HepG2 (cell line): Measurements from ENCODE around the gene ATOH8. TPM values are rescaled to one million over a fixed set of nuclear protein-coding genes. Genes with fewer than 3 reads are reported as not detected.

Experiments used
- ATAC-seq: fragments of 200-7000 bp; cut with Tn5 transposase; 3 replicates; pipeline ENCODE4 v1.9.1; 2020; ENCODE audit warnings: mild to moderate bottlenecking, moderate library complexity
- BruUV-seq: library from RNA; stranded (reverse); fragments of 400-500 nt; replicated peaks from 2 replicates; lab custom pipeline; 2021; lab: Mats Ljungman, UMichigan
- CTCF ChIA-PET: fragments of 300-600 bp; formaldehyde crosslinking; extraction: SDS; loops from one replicate; lab custom pipeline; 2021; ENCODE audit warnings: low total read pairs, inconsistent platforms, low intra/inter-chr PET ratio; lab: Yijun Ruan, JAX
- POLR2A ChIA-PET: fragments of 350-600 bp; sonication (Branson Sonifier 250); formaldehyde crosslinking; loops from one replicate; lab custom pipeline; 2020; ENCODE audit warnings: antibody characterized with exemption, inconsistent platforms; lab: Yijun Ruan, JAX
- DNase-seq: peaks from one replicate; pipeline ENCODE4 v3.0.0-alpha.2; 2015; ENCODE audit warnings: low spot score
- FAIRE-seq: peaks from 3 replicates; lab custom pipeline; 2011; peaks lifted over from hg19 to GRCh38; lab: Jason Lieb, UNC
- H2AFZ ChIP-seq: one replicate; pipeline ENCODE4 v1.6.1; 2011; ENCODE audit warnings: low read length, inconsistent platforms
- H3K27ac ChIP-seq: fragments of 300-600 bp; 3 replicates; pipeline ENCODE4 v1.8.0; 2011; ENCODE audit warnings: mixed run types, mild to moderate bottlenecking, mixed read lengths, low read length, inconsistent platforms; ENCODE audit not compliant: insufficient read depth; ENCODE audit errors: extremely low read length
- H3K27me3 ChIP-seq, 2 experiments: fragments of 200-600 bp in 1 of 2; 2 replicates in 1 of 2; 3 replicates in 1 of 2; pipeline versions ENCODE4 v1.6.0 to v1.8.0; 2011; ENCODE audit warnings: low read length in 2 of 2, mild to moderate bottlenecking in 2 of 2, moderate library complexity in 2 of 2, inconsistent platforms in 1 of 2; ENCODE audit not compliant: insufficient read depth in 2 of 2, control insufficient read depth in 1 of 2
- H3K36me3 ChIP-seq, 2 experiments: fragments of 200-600 bp in 1 of 2; replicated peaks in 1 of 2; 2 replicates in 1 of 2; 3 replicates in 1 of 2; pipeline versions ENCODE4 v1.5.1 to v1.8.0; 2011; ENCODE audit warnings: low read length in 2 of 2, inconsistent platforms in 1 of 2; ENCODE audit not compliant: insufficient read depth in 2 of 2, control insufficient read depth in 1 of 2
- H3K4me1 ChIP-seq: 2 replicates; pipeline ENCODE4 v1.5.1; 2012; ENCODE audit warnings: low read length, inconsistent platforms; ENCODE audit not compliant: insufficient read depth
- H3K4me2 ChIP-seq: 2 replicates; pipeline ENCODE4 v1.6.0; 2011; ENCODE audit warnings: low read depth, low read length, inconsistent platforms
- H3K4me3 ChIP-seq, 3 experiments: fragments of 200-600 bp in 1 of 3; sonication (generic), shearing (Covaris generic) in 1 of 3; replicated peaks in 1 of 3; 2 replicates each; pipeline ENCODE4 v1.5.1; 2011 to 2016; ENCODE audit warnings: low read length in 3 of 3, inconsistent platforms in 2 of 3, low read depth in 2 of 3, mild to moderate bottlenecking in 2 of 3, control low read depth in 1 of 3, mixed read lengths in 1 of 3; ENCODE audit not compliant: insufficient read depth in 1 of 3
- H3K79me2 ChIP-seq: one replicate; pipeline ENCODE4 v1.6.1; 2011; ENCODE audit warnings: low read length, inconsistent platforms; ENCODE audit not compliant: insufficient read depth
- H3K9ac ChIP-seq: 2 replicates; pipeline ENCODE4 v1.6.0; 2011; ENCODE audit warnings: mild to moderate bottlenecking, low read depth, low read length, inconsistent platforms; ENCODE audit not compliant: insufficient read depth
- H3K9me3 ChIP-seq: 2 replicates; pipeline ENCODE4 v1.5.1; 2012; ENCODE audit warnings: mild to moderate bottlenecking, low read length
- H4K20me1 ChIP-seq: 2 replicates; pipeline ENCODE4 v1.6.0; 2011; ENCODE audit warnings: inconsistent platforms, mild to moderate bottlenecking, low read length, moderate library complexity; ENCODE audit not compliant: insufficient read depth
- CENPT ChIP-seq: sonication (generic); formaldehyde crosslinking; IDR thresholded peaks from 2 replicates; pipeline ENCODE4 v1.8.0; 2022; ENCODE audit warnings: low read depth, mild to moderate bottlenecking, moderate library complexity, missing genetic modification reagents
- CHCHD3 ChIP-seq: sonication (generic); formaldehyde crosslinking; IDR thresholded peaks from 2 replicates; pipeline ENCODE4 v1.8.0; 2022; ENCODE audit warnings: mild to moderate bottlenecking, missing genetic modification reagents, moderate library complexity
- DNMT3B ChIP-seq: conservative IDR thresholded peaks from 2 replicates; pipeline ENCODE4 v1.6.1; 2016; ENCODE audit warnings: missing biosample characterization, control low read depth
- IKZF1 ChIP-seq: fragments of 450-650 bp; IDR thresholded peaks from 2 replicates; pipeline ENCODE4 v1.7.1; 2016
- MIER2 ChIP-seq: IDR thresholded peaks from 2 replicates; pipeline ENCODE4 v1.6.1; 2016; ENCODE audit warnings: missing biosample characterization, missing genetic modification reagents
- NCOA1 ChIP-seq: sonication (generic); formaldehyde crosslinking; IDR thresholded peaks from 2 replicates; pipeline ENCODE4 v1.9.0; 2021; ENCODE audit warnings: missing genetic modification reagents
- NFYB ChIP-seq: sonication (generic); formaldehyde crosslinking; IDR thresholded peaks from 2 replicates; pipeline ENCODE4 v1.4.0; 2020; ENCODE audit warnings: missing genetic modification reagents
- NR3C1 ChIP-seq: sonication (generic); formaldehyde crosslinking; IDR thresholded peaks from 2 replicates; pipeline ENCODE4 v1.4.0; 2020; ENCODE audit warnings: missing genetic modification reagents
- RFX1 ChIP-seq: fragments of 450-650 bp; IDR thresholded peaks from 2 replicates; pipeline ENCODE4 v1.6.1; 2017
- SMAD9 ChIP-seq: sonication (generic); formaldehyde crosslinking; IDR thresholded peaks from 2 replicates; pipeline ENCODE4 v1.5.1; 2020; ENCODE audit warnings: mild to moderate bottlenecking, missing genetic modification reagents
- ZBTB42 ChIP-seq: sonication (generic); formaldehyde crosslinking; IDR thresholded peaks from 2 replicates; pipeline ENCODE4 v1.5.0; 2020; ENCODE audit warnings: mild to moderate bottlenecking, missing genetic modification reagents
- ZNF17 ChIP-seq: sonication (generic); formaldehyde crosslinking; IDR thresholded peaks from 2 replicates; pipeline ENCODE4 v1.5.0; 2020; ENCODE audit warnings: mild to moderate bottlenecking, missing genetic modification reagents
- ZNF501 ChIP-seq: sonication (generic); formaldehyde crosslinking; IDR thresholded peaks from 2 replicates; pipeline ENCODE4 v1.5.1; 2020; ENCODE audit warnings: mild to moderate bottlenecking, moderate library complexity, missing genetic modification reagents
- ZNF589 ChIP-seq: sonication (generic); formaldehyde crosslinking; conservative IDR thresholded peaks from 2 replicates; pipeline ENCODE4 v1.8.0; 2022; ENCODE audit warnings: mild to moderate bottlenecking, moderate library complexity, missing genetic modification reagents
- ZNF670 ChIP-seq: sonication (generic); formaldehyde crosslinking; IDR thresholded peaks from 2 replicates; pipeline ENCODE4 v1.8.0; 2022; ENCODE audit warnings: mild to moderate bottlenecking, missing genetic modification reagents, borderline replicate concordance
- ZNF790 ChIP-seq: sonication (generic); formaldehyde crosslinking; IDR thresholded peaks from 2 replicates; pipeline ENCODE4 v1.8.0; 2022; ENCODE audit warnings: missing genetic modification reagents, mild to moderate bottlenecking, borderline replicate concordance
- WGBS: methylation state at CpG from one replicate; pipeline ENCODE4 v1.1.6; 2017; ENCODE audit warnings: low lambda C conversion rate; 5-methylcytosine and 5-hydroxymethylcytosine counted together
- in situ Hi-C: cut with HindIII; loops from 2 replicates; pipeline ENCODE4 v1.10.0; 2017; ENCODE audit warnings: low pct_unique_long_range_greater_than_20kb; ENCODE audit not compliant: extremely low pct_ligation_motif_present
- intact Hi-C: fragments of 100-400 bp; cut with micrococcal nuclease; formaldehyde crosslinking; loops from one replicate; pipeline ENCODE4 v1.10.0; 2022; ENCODE audit not compliant: unreplicated experiment
- polyA plus RNA-seq, 8 experiments: library from polyadenylated mRNA; depleted of rRNA in 3 of 8; stranded (reverse) in 7 of 8; unstranded in 1 of 8; fragments of >200 nt; fragmentation: Illumina TruSeq in 4 of 8; extraction: Trizol in 4 of 8; gene quantifications; 2 replicates each; pipeline versions ENCODE4 v1.2.1 to v1.2.3, GENCODE V29; 2011 to 2016; ENCODE audit warnings: low read depth in 4 of 8, missing spikeins in 1 of 8, mixed read lengths in 1 of 8; ENCODE audit not compliant: insufficient read depth in 1 of 8
- total RNA-seq, 5 experiments: library from RNA; depleted of rRNA; stranded (reverse); fragments of >200 nt; fragmentation: Illumina TruSeq; extraction: Trizol; gene quantifications; 2 replicates each; pipeline ENCODE4 v1.2.3, GENCODE V29; 2016; ENCODE audit warnings: low read depth in 1 of 5
- TF ChIP-seq, protein P1 (sequence below): sonication (generic); formaldehyde crosslinking; IDR thresholded peaks from 2 replicates; pipeline ENCODE4 v1.4.0; 2020; ENCODE audit warnings: missing genetic modification reagents, borderline replicate concordance
- TF ChIP-seq, protein P2 (sequence below): sonication (generic); formaldehyde crosslinking; IDR thresholded peaks from 2 replicates; pipeline ENCODE4 v1.5.1; 2020; ENCODE audit warnings: mild to moderate bottlenecking, missing genetic modification reagents, moderate library complexity
- TF ChIP-seq, protein P3 (sequence below): sonication (generic); formaldehyde crosslinking; IDR thresholded peaks from 2 replicates; pipeline ENCODE4 v1.5.0; 2020; ENCODE audit warnings: mild to moderate bottlenecking, low read depth, missing genetic modification reagents, borderline replicate concordance

Gene ATOH8
- total and polyA plus RNA-seq, 2 of the 13 experiments (the other 11 are each of a cell fraction or from before 2014, with no cell fraction given): 0.13 to 0.61 TPM

- Histone ChIP-seq H3K9me3 (no peaks in the 10 kb centered on the region), H3K4me1 (peaks cover 16% of the 10 kb centered on the region; the same call in 1 of the 2 replicates), H3K4me2 (no peak overlapping the region), H3K27ac (no peak overlapping the region), H2AFZ (no peak overlapping the region), H3K79me2 (no peaks in the 10 kb centered on the region), H4K20me1 (no peaks in the 10 kb centered on the region), H3K27me3 (peaks cover 5 to 38% of the 10 kb centered on the region in 2 experiments), H3K9ac (no peak overlapping the region), H3K36me3 (no peaks in the 10 kb centered on the region), H3K4me3 (no peak overlapping the region)
- FAIRE-seq: no peak
- intact Hi-C loops (no loop called here), in situ Hi-C loops (loop anchor here (10.0 kb wide), 1 partner anchor 343 kb away; no protein-coding TSS in a partner anchor)
- 52% methylated on average over 3 of the region's 3 CpGs for WGBS
- CTCF ChIA-PET: interaction anchor here (6.8 kb wide), 1 partner anchor 83 kb away, joined by 106 read pairs; no protein-coding TSS in a partner anchor
- no TSS peak for BruUV-seq
- no peak for DNase-seq
- POLR2A ChIA-PET: no interaction called here
- no peak for ATAC-seq
- TF ChIP-seq NCOA1 (CRISPR knock-in tag) (no peak), ZNF670 (CRISPR knock-in tag) (no peak), NR3C1 (CRISPR knock-in tag) (no peak), RFX1 (no peak), IKZF1 (no peak), ZNF589 (CRISPR knock-in tag) (no peak), MIER2 (no peak), NFYB (CRISPR knock-in tag) (no peak), ZBTB42 (CRISPR knock-in tag) (no peak), ZNF501 (CRISPR knock-in tag) (no peak), ZNF17 (CRISPR knock-in tag) (no peak), SMAD9 (CRISPR knock-in tag) (no peak), ZNF790 (CRISPR knock-in tag) (no peak), CENPT (no peak), DNMT3B (CRISPR knock-in tag) (no peak), CHCHD3 (CRISPR knock-in tag) (no peak)
- TF ChIP-seq, protein P1, sequence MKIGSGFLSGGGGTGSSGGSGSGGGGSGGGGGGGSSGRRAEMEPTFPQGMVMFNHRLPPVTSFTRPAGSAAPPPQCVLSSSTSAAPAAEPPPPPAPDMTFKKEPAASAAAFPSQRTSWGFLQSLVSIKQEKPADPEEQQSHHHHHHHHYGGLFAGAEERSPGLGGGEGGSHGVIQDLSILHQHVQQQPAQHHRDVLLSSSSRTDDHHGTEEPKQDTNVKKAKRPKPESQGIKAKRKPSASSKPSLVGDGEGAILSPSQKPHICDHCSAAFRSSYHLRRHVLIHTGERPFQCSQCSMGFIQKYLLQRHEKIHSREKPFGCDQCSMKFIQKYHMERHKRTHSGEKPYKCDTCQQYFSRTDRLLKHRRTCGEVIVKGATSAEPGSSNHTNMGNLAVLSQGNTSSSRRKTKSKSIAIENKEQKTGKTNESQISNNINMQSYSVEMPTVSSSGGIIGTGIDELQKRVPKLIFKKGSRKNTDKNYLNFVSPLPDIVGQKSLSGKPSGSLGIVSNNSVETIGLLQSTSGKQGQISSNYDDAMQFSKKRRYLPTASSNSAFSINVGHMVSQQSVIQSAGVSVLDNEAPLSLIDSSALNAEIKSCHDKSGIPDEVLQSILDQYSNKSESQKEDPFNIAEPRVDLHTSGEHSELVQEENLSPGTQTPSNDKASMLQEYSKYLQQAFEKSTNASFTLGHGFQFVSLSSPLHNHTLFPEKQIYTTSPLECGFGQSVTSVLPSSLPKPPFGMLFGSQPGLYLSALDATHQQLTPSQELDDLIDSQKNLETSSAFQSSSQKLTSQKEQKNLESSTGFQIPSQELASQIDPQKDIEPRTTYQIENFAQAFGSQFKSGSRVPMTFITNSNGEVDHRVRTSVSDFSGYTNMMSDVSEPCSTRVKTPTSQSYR (CRISPR knock-in tag): no peak
- TF ChIP-seq, protein P2, sequence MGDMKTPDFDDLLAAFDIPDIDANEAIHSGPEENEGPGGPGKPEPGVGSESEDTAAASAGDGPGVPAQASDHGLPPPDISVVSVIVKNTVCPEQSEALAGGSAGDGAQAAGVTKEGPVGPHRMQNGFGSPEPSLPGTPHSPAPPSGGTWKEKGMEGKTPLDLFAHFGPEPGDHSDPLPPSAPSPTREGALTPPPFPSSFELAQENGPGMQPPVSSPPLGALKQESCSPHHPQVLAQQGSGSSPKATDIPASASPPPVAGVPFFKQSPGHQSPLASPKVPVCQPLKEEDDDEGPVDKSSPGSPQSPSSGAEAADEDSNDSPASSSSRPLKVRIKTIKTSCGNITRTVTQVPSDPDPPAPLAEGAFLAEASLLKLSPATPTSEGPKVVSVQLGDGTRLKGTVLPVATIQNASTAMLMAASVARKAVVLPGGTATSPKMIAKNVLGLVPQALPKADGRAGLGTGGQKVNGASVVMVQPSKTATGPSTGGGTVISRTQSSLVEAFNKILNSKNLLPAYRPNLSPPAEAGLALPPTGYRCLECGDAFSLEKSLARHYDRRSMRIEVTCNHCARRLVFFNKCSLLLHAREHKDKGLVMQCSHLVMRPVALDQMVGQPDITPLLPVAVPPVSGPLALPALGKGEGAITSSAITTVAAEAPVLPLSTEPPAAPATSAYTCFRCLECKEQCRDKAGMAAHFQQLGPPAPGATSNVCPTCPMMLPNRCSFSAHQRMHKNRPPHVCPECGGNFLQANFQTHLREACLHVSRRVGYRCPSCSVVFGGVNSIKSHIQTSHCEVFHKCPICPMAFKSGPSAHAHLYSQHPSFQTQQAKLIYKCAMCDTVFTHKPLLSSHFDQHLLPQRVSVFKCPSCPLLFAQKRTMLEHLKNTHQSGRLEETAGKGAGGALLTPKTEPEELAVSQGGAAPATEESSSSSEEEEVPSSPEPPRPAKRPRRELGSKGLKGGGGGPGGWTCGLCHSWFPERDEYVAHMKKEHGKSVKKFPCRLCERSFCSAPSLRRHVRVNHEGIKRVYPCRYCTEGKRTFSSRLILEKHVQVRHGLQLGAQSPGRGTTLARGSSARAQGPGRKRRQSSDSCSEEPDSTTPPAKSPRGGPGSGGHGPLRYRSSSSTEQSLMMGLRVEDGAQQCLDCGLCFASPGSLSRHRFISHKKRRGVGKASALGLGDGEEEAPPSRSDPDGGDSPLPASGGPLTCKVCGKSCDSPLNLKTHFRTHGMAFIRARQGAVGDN (CRISPR knock-in tag): no peak
- TF ChIP-seq, protein P3, sequence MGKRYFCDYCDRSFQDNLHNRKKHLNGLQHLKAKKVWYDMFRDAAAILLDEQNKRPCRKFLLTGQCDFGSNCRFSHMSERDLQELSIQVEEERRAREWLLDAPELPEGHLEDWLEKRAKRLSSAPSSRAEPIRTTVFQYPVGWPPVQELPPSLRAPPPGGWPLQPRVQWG (CRISPR knock-in tag): no peak
These were observed 22.2 kb upstream of the ATOH8 start for GRCh38 chr2:85731606-85732005.
